CD4-positive, alpha-beta T cell treated with Interleukin-21 for 1 hour (primary cell): ENCODE measurements around the gene IMMT.
A peak's percentile ranks its signal among the peaks of the same experiment; 100 is the strongest.

ENCODE experiments used
- DNase-seq: peaks from one replicate; pipeline ENCODE4 v3.0.0-alpha.2; 2020

The IMMT gene

DNA sequence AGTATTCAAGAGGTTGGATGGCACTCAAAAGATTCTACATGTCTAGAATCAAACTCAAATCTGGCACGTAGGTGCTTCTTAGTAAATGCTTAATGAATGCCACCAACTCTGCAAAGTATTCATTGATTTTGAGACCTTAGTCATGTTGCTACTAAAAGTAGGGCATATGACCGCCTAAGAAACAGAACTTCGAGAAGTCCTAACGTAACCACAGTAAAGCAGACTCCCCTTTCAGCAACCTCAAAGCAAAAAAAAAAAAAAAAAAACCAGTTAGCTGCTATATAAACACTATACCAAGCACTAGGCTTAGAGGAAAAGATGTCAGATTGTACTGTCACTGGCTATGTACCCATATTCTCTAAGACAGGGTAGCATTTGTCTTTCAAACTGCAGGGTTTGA is 55.3 kb downstream of the IMMT start:
- no peak for DNase-seq

DNA sequence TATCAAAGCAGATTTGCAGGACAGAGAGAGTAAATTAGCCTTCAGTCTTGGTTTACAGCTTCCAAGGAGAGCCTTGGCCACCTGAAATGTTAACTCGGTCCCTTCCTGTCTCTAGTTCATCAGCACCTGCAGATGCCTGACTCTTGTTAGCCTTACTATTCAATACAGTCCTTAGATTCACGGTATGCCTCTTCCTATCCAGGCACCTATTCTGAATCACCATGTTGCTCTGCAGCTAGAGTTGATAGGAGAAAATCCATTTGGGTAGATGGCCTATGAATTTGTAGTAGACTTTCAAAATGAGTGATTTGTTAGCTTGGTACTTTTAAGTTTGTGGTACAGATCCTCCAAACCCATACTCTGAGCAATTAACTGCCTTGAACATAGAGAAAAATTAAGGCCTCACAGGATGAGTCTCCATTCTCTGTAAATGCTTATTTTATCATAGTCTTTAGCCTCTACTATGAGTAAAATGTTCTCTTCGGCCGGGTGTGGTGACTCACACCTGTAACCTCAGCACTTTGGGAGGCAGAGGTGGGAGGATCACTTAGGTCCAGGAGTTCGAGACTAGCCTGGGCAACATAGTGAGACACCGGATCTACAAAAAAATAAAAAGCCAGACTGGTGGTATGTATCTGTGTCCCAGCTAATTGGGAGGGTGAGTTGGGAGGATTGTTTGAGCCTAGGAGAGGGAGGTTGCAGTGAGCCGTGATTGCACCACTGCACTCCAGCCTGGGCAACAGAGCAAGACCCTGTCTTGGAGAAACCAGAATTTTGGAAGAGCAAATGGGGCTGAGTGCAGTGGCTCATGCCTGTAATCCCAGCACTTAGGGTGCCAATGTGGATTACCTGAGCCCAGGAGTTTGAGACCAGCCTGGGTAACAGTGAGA is 56.3 kb downstream of the IMMT start:
- DNase-seq, result no peak

GRCh38 chr2:86136141-86136540 is 59.1 kb downstream of the IMMT start:
- DNase-seq, result no peak

DNA sequence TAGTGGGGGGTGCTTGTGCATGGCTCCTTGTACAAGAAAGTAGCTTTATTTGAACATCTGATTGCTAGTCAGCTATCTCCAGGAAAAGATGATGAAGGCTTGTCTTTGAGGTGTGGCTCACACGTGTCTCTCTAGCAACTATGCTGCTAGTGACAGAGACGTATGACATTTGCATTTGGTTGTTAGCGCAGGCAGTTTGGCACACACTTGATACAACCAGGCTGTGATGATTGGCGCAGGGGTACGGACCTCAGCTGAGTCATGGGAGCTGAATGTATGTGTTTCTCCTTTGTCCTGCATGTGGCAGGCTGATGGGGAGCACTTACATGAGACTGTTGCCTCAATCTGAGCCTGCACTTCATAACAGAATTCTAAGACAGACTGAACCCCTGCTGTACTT is 59.6 kb downstream of the IMMT start:
- no peak for DNase-seq

GRCh38 chr2:86134709-86135108 is 60.6 kb downstream of the IMMT start:
- DNase-seq, result no peak

DNA sequence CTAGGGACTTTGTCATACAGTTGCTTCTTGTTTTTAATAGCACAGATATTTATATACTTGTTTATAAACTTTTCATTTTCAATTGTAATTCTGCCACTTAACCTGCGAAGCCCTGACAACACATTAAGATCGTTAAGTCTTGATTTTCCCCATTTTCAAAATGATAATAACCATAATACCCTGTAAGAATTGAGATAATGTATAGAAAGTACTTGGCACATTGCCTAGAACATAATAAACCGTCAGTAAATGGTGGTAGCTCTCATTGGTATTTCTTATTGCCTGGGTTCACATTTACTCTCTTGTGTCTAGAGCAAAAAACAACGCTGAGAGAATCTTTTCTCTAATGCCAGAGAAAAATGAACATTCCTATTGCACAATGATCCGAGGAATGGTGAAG is 70.6 kb downstream of the IMMT start:
- no peak for DNase-seq

DNA sequence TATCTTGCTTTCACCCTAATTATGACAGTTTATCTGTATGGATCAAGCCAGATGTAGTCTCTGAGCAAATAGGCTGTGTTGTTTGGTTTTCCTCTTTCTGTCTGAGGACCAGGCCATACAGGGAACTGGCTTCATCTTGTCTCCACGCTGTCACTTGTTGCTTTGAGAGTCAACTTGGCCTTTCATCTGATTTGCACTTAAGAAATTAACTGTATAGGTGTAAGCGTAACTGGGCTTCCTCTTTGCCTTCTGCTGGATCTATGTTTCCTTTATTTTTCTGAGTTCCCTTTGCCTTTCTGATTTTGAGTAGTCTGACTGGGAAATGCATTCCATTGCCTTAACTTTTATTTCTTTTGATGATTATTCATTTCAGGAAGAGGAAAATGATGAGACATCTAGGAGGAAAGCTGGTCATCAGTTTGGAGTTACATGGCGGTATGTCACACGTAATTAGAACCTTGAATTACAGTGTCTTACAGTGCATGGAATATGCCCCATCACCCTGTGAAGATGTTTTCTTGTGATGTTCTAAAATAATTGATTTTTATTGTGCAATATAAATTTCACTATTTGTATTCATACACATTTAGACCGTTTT is 71.8 kb downstream of the IMMT start:
- DNase-seq, result no peak

GRCh38 chr2:86118130-86118529 is 77.1 kb downstream of the IMMT start:
- DNase-seq, result no peak

DNA sequence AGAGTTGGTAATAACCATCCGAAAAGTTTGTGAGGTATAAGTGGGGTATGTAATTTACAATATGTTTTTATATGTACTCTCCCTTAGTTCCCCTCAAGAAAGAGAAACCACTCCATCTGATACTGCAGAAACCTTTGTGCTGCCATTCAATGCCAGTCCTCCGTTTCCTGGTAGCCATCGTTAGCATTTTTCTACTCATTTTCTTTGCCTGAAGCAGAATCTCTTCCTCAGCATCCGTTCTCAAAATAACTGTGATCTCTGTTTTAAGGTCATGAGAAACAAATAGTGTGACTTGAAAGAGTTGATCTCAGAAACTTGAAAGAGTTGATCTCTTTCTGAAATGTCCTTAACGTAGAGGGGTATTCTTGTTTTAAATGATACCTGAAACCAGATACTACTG is 88.2 kb downstream of the IMMT start:
- DNase-seq, result no peak

GRCh38 chr2:86105969-86106945 is 89.0 kb downstream of the IMMT start, which contains the start of gene PTCD3:
Gene PTCD3, plus strand, starts transcription at chr2:86106235. Its CDS starts 13 bp downstream, at chr2:86106248.
- DNase-seq, result peak; percentile 95

- DNase-seq, result peak; percentile 87
These were observed 89.9 kb downstream of the IMMT start, which contains the start of gene POLR1A for GRCh38 chr2:86105252-86105968. Gene POLR1A, minus strand, starts transcription at chr2:86105886. Its CDS starts 110 bp downstream, at chr2:86105776.

DNA sequence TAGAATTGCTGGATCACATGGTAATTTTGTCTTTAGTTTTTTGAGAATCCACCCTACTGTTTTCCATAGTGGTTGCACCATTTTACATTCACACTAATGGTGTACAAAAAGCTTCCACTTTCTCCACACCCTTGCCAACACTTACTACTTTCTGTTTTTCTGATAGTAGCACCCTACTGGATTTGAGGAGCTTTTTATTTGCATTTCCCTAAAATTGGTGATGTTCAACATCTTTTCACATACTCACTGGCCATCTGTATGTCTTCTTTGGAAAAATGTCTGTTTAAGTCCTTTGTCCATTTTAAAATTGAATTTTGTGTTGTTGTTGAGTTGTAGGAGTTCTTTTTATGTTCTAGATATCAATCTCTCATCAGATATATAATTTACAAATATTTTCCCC is 93.1 kb downstream of the IMMT start:
- DNase-seq, result no peak

- no peak for DNase-seq
These were observed 97.3 kb downstream of the IMMT start for GRCh38 chr2:86097913-86098312.

GRCh38 chr2:86097114-86097896 is 98.0 kb downstream of the IMMT start:
- no peak for DNase-seq

DNA sequence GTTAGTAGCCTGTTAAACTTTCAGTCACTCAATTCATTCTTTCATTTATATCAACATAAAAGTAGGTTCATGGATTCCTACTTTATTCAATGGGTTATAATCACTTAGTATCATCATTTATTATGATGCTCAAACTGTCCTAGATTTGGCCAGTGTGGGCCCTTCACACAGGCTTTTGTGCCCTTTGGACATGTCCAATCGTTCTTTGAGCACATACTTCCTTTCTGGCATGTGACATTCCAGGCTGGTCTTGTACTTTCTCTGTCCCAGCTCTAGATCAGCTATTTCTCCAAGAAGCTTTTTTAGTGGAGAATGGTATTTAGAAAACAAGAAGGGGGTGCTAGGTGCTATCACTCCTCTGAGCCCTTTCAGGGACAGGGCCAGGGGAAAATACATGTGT is 101.0 kb downstream of the IMMT start:
- no peak for DNase-seq
